Mucosa of stomach (tissue), 1 donor: ENCODE data around the gene MAD1L1.

Experiments
- H3K27me3 ChIP-seq: one replicate; pipeline ENCODE4 v1.7.0; 2013; ENCODE audit warnings: mild to moderate bottlenecking, low read length; ENCODE audit not compliant: control insufficient read depth, insufficient read depth
- H3K36me3 ChIP-seq: one replicate; pipeline ENCODE4 v1.7.0; 2013; ENCODE audit warnings: low read length; ENCODE audit not compliant: control insufficient read depth, insufficient read depth
- H3K4me1 ChIP-seq: one replicate; pipeline ENCODE4 v1.7.0; 2013; ENCODE audit warnings: mild to moderate bottlenecking, low read length; ENCODE audit not compliant: control insufficient read depth, insufficient read depth
- H3K4me3 ChIP-seq: one replicate; pipeline ENCODE4 v1.7.0; 2013; ENCODE audit warnings: low read length
- H3K9ac ChIP-seq: one replicate; pipeline ENCODE4 v1.7.0; 2013; ENCODE audit warnings: mild to moderate bottlenecking, low read length, moderate library complexity
- H3K9me3 ChIP-seq: one replicate; pipeline ENCODE4 v1.7.0; 2013; ENCODE audit warnings: mild to moderate bottlenecking, low read length, moderate library complexity; ENCODE audit not compliant: control insufficient read depth
- donor health status: Pancreatic carcinoma.

The MAD1L1 gene

GRCh38 chr7:2220030-2220429 is 12.7 kb downstream of the MAD1L1 start:
- H3K4me3 ChIP-seq = no peak overlapping the region
- no peak overlapping the region for H3K9ac ChIP-seq
- H3K9me3 ChIP-seq = no peaks in the 10 kb centered on the region
- H3K4me1 ChIP-seq = no peaks in the 10 kb centered on the region
- H3K36me3 ChIP-seq = peaks cover 13% of the 10 kb centered on the region
- no peaks in the 10 kb centered on the region for H3K27me3 ChIP-seq

GRCh38 chr7:2219606-2220005 is 13.1 kb downstream of the MAD1L1 start:
- Histone ChIP-seq H3K27me3 (no peaks in the 10 kb centered on the region), H3K36me3 (peaks cover 10% of the 10 kb centered on the region), H3K4me1 (no peaks in the 10 kb centered on the region), H3K4me3 (no peak overlapping the region), H3K9ac (no peak overlapping the region), H3K9me3 (no peaks in the 10 kb centered on the region)

DNA sequence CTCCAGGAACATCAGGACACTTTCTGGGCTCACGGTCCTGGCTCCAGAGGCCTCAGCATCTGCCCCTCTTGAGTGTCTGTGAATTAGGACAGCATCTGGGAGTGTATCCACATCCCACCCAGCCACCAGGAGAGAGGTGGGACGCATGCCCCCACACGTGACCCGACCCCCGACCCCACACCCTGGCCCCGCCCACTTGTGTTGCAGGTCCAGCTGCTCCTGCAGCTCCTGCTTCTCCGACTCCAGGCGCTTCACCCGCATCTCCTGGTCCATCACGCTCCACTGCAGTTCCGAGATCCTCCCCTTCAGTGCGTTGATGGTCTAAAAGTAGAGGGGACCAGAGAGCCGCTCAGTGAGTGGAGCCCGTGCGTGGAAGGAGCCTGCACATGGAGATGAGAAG is 13.6 kb downstream of the MAD1L1 start:
- Histone ChIP-seq H3K9ac (no peak overlapping the region), H3K9me3 (no peaks in the 10 kb centered on the region), H3K27me3 (no peaks in the 10 kb centered on the region), H3K36me3 (peaks cover 10% of the 10 kb centered on the region), H3K4me1 (no peaks in the 10 kb centered on the region), H3K4me3 (no peak overlapping the region)

DNA sequence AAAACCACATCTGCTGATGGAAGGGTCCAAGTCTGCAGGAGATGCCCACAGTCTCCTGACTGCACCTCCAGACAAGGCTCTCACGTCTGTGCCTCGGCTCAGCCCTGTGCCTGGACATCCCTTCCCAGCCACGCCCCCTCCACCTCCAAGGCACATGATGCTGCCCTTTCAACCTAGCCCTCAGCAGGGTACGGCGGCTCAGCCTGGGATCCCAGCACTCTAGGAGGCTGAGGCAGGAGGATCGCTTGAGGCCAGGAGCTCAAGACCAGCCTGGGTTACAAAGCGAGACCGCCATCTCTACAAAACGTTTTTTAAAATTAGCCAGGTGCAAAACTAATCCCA is 14.3 kb downstream of the MAD1L1 start:
- Histone ChIP-seq H3K4me1 (no peaks in the 10 kb centered on the region), H3K4me3 (no peak overlapping the region), H3K27me3 (no peaks in the 10 kb centered on the region), H3K9me3 (no peaks in the 10 kb centered on the region), H3K9ac (no peak overlapping the region), H3K36me3 (peaks cover 6% of the 10 kb centered on the region)

DNA sequence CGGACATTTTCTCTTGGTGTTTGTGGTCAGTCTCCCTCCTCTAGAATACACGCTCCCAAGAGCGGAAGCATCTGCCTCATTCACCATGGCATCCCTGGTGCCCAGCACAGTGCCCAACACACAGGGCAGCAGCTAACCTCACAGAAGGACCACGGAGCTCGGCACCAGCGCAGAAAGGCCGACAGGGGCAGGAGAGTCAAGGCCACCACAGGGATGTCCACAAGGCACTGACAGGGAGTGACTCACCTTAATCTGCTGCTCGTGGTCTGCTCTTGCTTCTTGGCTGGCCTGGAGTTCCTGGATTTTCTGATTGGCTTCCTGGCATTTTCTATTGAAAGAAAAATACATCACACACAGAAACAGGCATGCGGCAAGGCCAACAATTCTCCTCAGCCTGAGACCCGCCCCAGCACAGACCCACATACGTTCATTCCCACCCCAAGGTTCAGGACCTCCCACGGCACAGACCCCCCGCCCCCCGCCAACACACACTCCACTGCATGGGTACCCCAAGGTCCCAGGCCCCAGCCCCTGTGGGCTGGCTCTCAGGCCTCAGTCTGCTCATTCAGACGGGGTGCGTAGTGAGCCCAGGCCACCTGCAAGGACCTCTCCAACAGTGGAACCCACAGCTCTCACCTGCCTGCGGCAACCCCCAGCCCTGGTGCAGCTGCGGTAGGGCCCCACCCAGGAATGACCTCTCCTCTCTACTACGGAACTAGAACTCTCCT is 14.9 kb downstream of the MAD1L1 start:
- Histone ChIP-seq H3K4me3 (no peak overlapping the region), H3K36me3 (peaks cover 6% of the 10 kb centered on the region), H3K4me1 (no peaks in the 10 kb centered on the region), H3K27me3 (no peaks in the 10 kb centered on the region), H3K9ac (no peak overlapping the region), H3K9me3 (no peaks in the 10 kb centered on the region)

DNA sequence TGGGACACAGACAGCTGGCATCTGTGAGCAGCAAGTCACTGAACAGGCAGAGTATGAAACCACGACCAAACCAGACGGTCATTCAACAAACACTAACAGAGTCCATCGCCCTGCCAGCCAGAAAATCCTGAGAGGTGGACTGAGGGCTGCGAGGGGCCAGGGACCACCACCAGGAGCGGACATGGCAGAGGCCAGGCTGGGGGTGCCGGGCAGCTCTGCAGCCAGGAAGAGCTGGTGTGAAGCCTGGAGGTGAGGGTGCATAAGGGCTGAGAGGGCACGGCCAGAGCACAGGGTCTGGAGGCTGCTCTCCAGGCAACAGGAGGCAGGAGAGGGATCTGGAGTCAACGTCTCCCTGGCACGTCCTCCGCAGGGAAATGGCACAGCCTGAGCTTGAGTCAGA is 15.5 kb downstream of the MAD1L1 start:
- Histone ChIP-seq H3K4me3 (no peak overlapping the region), H3K27me3 (no peaks in the 10 kb centered on the region), H3K4me1 (no peaks in the 10 kb centered on the region), H3K9me3 (no peaks in the 10 kb centered on the region), H3K36me3 (peaks cover 6% of the 10 kb centered on the region), H3K9ac (no peak overlapping the region)

DNA sequence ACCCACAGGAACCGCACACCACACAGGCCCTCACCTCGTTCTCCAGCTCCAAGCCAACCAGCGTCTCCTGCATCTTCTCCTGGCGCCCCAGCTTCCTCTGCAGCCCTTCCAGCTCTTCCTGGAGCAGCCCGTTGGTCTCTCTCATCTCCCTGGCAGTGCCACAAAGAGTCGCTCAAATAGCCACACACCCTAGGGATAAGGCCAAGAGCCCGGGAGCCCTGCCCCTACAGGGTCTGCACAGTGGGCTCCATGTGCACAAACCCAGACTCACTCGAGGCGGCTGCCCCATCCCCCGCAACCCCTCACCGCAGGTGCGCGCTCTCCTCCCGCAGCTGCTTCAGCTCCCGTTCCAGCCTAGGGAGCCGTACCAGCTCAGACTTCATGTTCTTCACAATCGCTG is 16.9 kb downstream of the MAD1L1 start:
- Histone ChIP-seq H3K36me3 (peaks cover 6% of the 10 kb centered on the region), H3K9me3 (no peaks in the 10 kb centered on the region)

GRCh38 chr7:2214636-2215035 is 18.1 kb downstream of the MAD1L1 start:
- Histone ChIP-seq H3K9ac (no peak overlapping the region), H3K4me3 (no peak overlapping the region), H3K9me3 (no peaks in the 10 kb centered on the region), H3K4me1 (no peaks in the 10 kb centered on the region), H3K36me3 (peaks cover 6% of the 10 kb centered on the region), H3K27me3 (no peaks in the 10 kb centered on the region)

More for the DNA sequence above, 16.9 kb downstream of the MAD1L1 start:
- Histone ChIP-seq H3K4me1 (no peaks in the 10 kb centered on the region), H3K27me3 (no peaks in the 10 kb centered on the region), H3K4me3 (no peak overlapping the region), H3K9ac (no peak overlapping the region)

DNA sequence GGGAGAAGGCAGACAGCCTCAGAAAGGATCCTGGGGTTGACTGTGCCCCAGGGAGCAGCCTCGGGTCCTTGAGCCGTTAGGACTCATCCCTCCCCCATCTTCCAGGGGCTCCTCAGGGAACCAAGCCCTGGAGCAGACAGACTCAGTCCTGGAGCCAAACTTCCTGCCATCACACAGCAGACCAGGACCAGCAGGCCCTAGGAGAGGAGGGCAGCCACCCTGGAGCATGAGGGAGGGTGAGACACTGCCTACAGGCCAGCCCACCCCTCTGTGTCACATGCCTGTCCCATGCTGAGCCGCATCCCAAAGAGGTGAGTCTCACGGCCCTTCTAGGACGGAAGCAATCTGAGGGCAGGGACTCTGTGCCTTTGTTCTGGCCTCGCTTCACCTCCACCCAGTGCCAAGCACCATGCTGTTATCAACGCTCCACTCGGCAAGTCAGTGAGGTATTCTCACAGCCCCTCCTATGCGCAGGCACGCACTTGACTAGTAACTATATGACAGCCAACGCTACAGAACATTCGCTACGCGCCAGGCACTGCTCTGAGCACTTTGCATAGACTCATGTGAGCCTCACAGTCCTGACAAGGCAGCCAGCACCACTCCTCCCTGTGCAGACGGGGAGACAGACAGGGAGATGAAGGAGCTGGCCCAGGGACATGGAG is 19.1 kb downstream of the MAD1L1 start:
- Histone ChIP-seq H3K4me1 (no peaks in the 10 kb centered on the region), H3K4me3 (no peak overlapping the region), H3K36me3 (peaks cover 6% of the 10 kb centered on the region), H3K27me3 (no peaks in the 10 kb centered on the region), H3K9ac (no peak overlapping the region), H3K9me3 (no peaks in the 10 kb centered on the region)

DNA sequence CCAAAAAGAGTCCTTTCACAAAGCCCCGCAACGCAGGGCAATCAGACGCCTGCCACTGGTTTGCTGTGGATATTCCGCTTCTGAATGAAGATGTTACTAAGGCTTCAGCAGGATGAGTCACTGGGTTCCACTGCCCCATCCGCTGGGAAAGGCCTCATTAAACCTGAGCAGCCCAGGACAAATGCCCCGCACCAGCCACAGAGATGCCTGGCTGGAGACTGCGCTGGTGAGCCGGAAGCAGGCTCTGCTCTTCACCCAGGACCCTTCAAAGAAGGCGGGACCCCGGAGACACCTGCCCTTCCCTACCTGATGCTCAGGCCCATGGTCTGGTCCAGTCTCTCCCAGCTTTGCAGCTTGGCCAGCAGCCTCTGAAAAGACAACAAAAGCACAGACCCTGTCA is 19.8 kb downstream of the MAD1L1 start:
- Histone ChIP-seq H3K36me3 (peaks cover 2% of the 10 kb centered on the region), H3K9ac (no peak overlapping the region), H3K4me3 (no peak overlapping the region), H3K27me3 (no peaks in the 10 kb centered on the region), H3K4me1 (no peaks in the 10 kb centered on the region), H3K9me3 (no peaks in the 10 kb centered on the region)

GRCh38 chr7:2211926-2212325 is 20.8 kb downstream of the MAD1L1 start:
- Histone ChIP-seq H3K9ac (no peak overlapping the region), H3K9me3 (no peaks in the 10 kb centered on the region), H3K27me3 (no peaks in the 10 kb centered on the region), H3K36me3 (no peaks in the 10 kb centered on the region), H3K4me3 (no peak overlapping the region), H3K4me1 (no peaks in the 10 kb centered on the region)

- no peaks in the 10 kb centered on the region for H3K36me3 ChIP-seq
These were observed 21.4 kb downstream of the MAD1L1 start for GRCh38 chr7:2211259-2211880.

More at GRCh38 chr7:2211259-2211880, 21.4 kb downstream of the MAD1L1 start:
- Histone ChIP-seq H3K9me3 (no peaks in the 10 kb centered on the region), H3K9ac (no peak overlapping the region), H3K27me3 (no peaks in the 10 kb centered on the region), H3K4me1 (no peaks in the 10 kb centered on the region), H3K4me3 (no peak overlapping the region)
